B cell (primary cell): Measurements from ENCODE around the gene SCRT2. TPM values are rescaled to one million over a fixed set of nuclear protein-coding genes. Genes with fewer than 3 reads are reported as not detected.

Experiments used
- ATAC-seq: fragments of 200-7000 bp; cut with Tn5 transposase; one replicate; pipeline ENCODE4 v1.10.0; 2021; ENCODE audit warnings: low read depth, mild to moderate bottlenecking, moderate number of reproducible peaks, moderate library complexity
- CTCF ChIA-PET: fragments of 350-600 bp; sonication (Branson Sonifier 250); formaldehyde crosslinking; loops from one replicate; lab custom pipeline; 2021; ENCODE audit warnings: antibody characterized with exemption, inconsistent platforms; lab: Charles Lee
- POLR2A ChIA-PET: fragments of 350-600 bp; sonication (Branson Sonifier 250); formaldehyde crosslinking; loops from one replicate; lab custom pipeline; 2021; ENCODE audit warnings: antibody characterized with exemption; lab: Charles Lee
- DNase-seq: peaks from one replicate; pipeline ENCODE4 v3.0.0; 2013
- H2AFZ ChIP-seq: 2 replicates; pipeline ENCODE4 v1.6.1; 2012; ENCODE audit warnings: mild to moderate bottlenecking, low read depth, low read length; ENCODE audit not compliant: insufficient read depth, poor library complexity, severe bottlenecking
- H3K27ac ChIP-seq, 2 donors: 1 replicate in 1 of 2; 2 replicates in 1 of 2; pipeline ENCODE4 v1.5.1; 2012 to 2013; ENCODE audit warnings: low read length in 2 of 2, mild to moderate bottlenecking in 2 of 2, moderate library complexity in 1 of 2
- H3K27me3 ChIP-seq, 4 experiments: fragments of 200-600 bp in 1 of 4; sonication (generic) in 1 of 4; replicated peaks in 1 of 4; 1 replicate in 2 of 4; 2 replicates in 2 of 4; pipeline versions ENCODE4 v1.6.1 to v1.7.0; 2013 to 2016; ENCODE audit warnings: low read length in 3 of 4, mild to moderate bottlenecking in 2 of 4, mixed read lengths in 1 of 4, moderate library complexity in 1 of 4; ENCODE audit not compliant: insufficient read depth in 4 of 4, control insufficient read depth in 3 of 4; ENCODE audit errors: control extremely low read depth in 1 of 4
- H3K36me3 ChIP-seq, 2 experiments: replicated peaks in 1 of 2; 1 replicate in 1 of 2; 2 replicates in 1 of 2; pipeline versions ENCODE4 v1.6.1 to v1.7.1; 2013; ENCODE audit warnings: low read length in 1 of 2; ENCODE audit not compliant: insufficient read depth in 2 of 2, control insufficient read depth in 1 of 2; ENCODE audit errors: control extremely low read depth in 1 of 2, extremely low read depth in 1 of 2
- H3K4me1 ChIP-seq, 2 donors: fragments of 200-600 bp in 1 of 2; sonication (generic) in 1 of 2; 1 replicate in 1 of 2; 2 replicates in 1 of 2; pipeline versions ENCODE4 v1.5.1 to v1.6.1; 2013 to 2017; ENCODE audit warnings: low read length in 2 of 2; ENCODE audit not compliant: control insufficient read depth in 2 of 2, insufficient read depth in 2 of 2
- H3K4me2 ChIP-seq: replicated peaks from 2 replicates; pipeline ENCODE3; 2012; ENCODE audit warnings: mild to moderate bottlenecking, low read depth, low read length; ENCODE audit not compliant: poor library complexity, severe bottlenecking
- H3K4me3 ChIP-seq, 5 experiments: fragments of 200-600 bp in 1 of 5; sonication (generic) in 1 of 5; 1 replicate in 3 of 5; 2 replicates in 2 of 5; pipeline versions ENCODE4 v1.5.1 to v1.7.0; 2011 to 2016; ENCODE audit warnings: low read length in 4 of 5, mild to moderate bottlenecking in 4 of 5, low read depth in 2 of 5, control low read depth in 1 of 5, moderate library complexity in 1 of 5; ENCODE audit not compliant: insufficient read depth in 1 of 5; ENCODE audit errors: control extremely low read depth in 1 of 5, extremely low read depth in 1 of 5
- H3K79me2 ChIP-seq: fragments of 200-600 bp; sonication (generic); one replicate; pipeline ENCODE4 v1.6.0; 2016; ENCODE audit warnings: low read length; ENCODE audit not compliant: control insufficient read depth, insufficient read depth
- H3K9ac ChIP-seq: fragments of 200-600 bp; sonication (generic); 2 replicates; pipeline ENCODE4 v1.6.1; 2017; ENCODE audit warnings: mild to moderate bottlenecking, low read length, moderate library complexity
- H3K9me3 ChIP-seq, 3 donors: one replicate each; pipeline versions ENCODE4 v1.6.1 to v1.7.1; 2013; ENCODE audit warnings: low read length in 2 of 3; ENCODE audit not compliant: control insufficient read depth in 2 of 3, insufficient read depth in 1 of 3; ENCODE audit errors: control extremely low read depth in 1 of 3
- H4K20me1 ChIP-seq: 2 replicates; pipeline ENCODE4 v1.6.0; 2012; ENCODE audit warnings: mild to moderate bottlenecking, low read length; ENCODE audit not compliant: insufficient read depth, control insufficient read depth, poor library complexity, severe bottlenecking
- H3K27ac Mint-ChIP-seq: one replicate; pipeline ENCODE4 v1.8.0; 2021; ENCODE audit warnings: mixed read lengths
- H3K27me3 Mint-ChIP-seq: one replicate; pipeline ENCODE4 v1.8.0; 2021; ENCODE audit warnings: mixed read lengths
- H3K4me1 Mint-ChIP-seq: one replicate; pipeline ENCODE4 v1.8.0; 2021; ENCODE audit warnings: mixed read lengths
- H3K4me3 Mint-ChIP-seq: one replicate; pipeline ENCODE4 v1.8.0; 2021; ENCODE audit warnings: mixed read lengths
- H3K9me3 Mint-ChIP-seq: one replicate; pipeline ENCODE4 v1.8.0; 2022; ENCODE audit warnings: mixed read lengths; ENCODE audit not compliant: insufficient read depth
- EZH2 ChIP-seq: IDR thresholded peaks from 2 replicates; pipeline ENCODE4 v1.6.1; 2012; ENCODE audit warnings: borderline replicate concordance, low read depth, mild to moderate bottlenecking, moderate library complexity, low read length; ENCODE audit not compliant: insufficient read depth, poor library complexity, severe bottlenecking
- WGBS: methylation state at CpG from one replicate; pipeline ENCODE4 v1.1.5; 2013; ENCODE audit warnings: missing lambda C conversion rate; ENCODE audit not compliant: insufficient coverage; 5-methylcytosine and 5-hydroxymethylcytosine counted together
- intact Hi-C: fragments of 100-400 bp; cut with micrococcal nuclease; formaldehyde crosslinking; loops from one replicate; pipeline ENCODE4 v1.10.0; 2022
- polyA plus RNA-seq: library from polyadenylated mRNA; depleted of rRNA; stranded (reverse); fragments of >200 nt; gene quantifications from 2 replicates; pipeline ENCODE4 v1.2.3, GENCODE V29; 2012
- total RNA-seq, 2 donors: library from RNA; stranded (reverse); fragments of 120-200 nt in 1 of 2; gene quantifications; 1 replicate in 1 of 2; 2 replicates in 1 of 2; pipeline versions ENCODE4 v1.2.3 to v1.2.4, GENCODE V29; 2013 to 2022
- TF ChIP-seq, protein P1 (sequence below): fragments of 200-600 bp; IDR thresholded peaks from one replicate; pipeline ENCODE4 v1.8.0; 2022; ENCODE audit warnings: antibody characterized with exemption, mild to moderate bottlenecking

SCRT2 gene
- total and polyA plus RNA-seq, 2 donors (not counting 1 experiment from before 2014, with no cell fraction given): not detected

DNA sequence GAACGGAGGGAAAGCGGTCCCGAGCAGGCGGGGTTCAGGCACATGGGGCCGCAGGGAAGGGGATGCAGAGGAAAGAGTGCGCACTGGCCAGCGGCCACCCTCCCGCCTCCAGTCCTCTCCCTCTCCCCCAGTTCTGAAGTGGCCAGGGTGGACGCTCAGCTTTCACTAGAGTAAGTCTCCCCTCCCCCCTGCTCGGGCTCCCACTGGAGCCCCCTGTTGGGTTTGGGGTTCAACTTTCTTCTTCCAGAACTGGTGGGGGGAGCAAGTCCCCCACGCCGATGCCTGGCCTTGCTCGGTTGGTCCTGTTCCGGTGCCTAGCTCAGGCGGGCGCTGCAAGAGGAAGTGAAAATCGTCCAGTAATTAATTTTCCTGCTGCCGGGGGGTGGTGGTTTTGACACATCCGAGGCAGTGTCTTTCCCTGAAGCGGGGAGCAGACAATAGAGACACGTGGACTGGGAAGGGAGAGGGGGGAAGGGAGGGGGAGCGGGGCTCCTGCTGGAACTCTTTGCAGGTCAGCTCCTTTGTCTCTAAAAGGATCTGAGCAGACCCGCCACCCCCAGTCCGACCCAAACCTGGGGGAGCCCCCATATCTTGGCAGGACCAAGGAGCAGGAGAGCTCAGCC, 824 bp upstream of the SCRT2 start:
- no peaks in the 10 kb centered on the region for H3K9me3 Mint-ChIP-seq
- ATAC-seq (no peak), DNase-seq (peak; percentile 30)
- Histone ChIP-seq H3K4me3 (no peak overlapping the region), H3K9me3 (peaks cover 0 to 6% (median 0%) of the 10 kb centered on the region in 3 donors), H2AFZ (no peak overlapping the region), H3K27me3 (peaks cover 0 to 68% (median 35%) of the 10 kb centered on the region in 4 experiments), H3K4me2 (peak overlapping the region; percentile 41), H3K36me3 (no peaks in the 10 kb centered on the region), H3K4me1 (peaks cover 16 to 20% of the 10 kb centered on the region in 2 donors), H3K27ac (no peak overlapping the region), H4K20me1 (no peaks in the 10 kb centered on the region), H3K9ac (no peak overlapping the region), H3K79me2 (no peaks in the 10 kb centered on the region)
- 3% methylated on average over 13 of the region's 24 CpGs for WGBS
- H3K4me3 Mint-ChIP-seq: peak overlapping the region; percentile 38
- ChIA-PET POLR2A (interaction anchor here (0.7 kb wide), 1 partner anchor 24 kb away, joined by 7 read pairs; no protein-coding TSS in a partner anchor), CTCF (interaction anchor here (0.5 to 0.7 kb wide), 3 partner anchors 16 to 277 kb away, joined by 3 to 5 read pairs (median 5); no protein-coding TSS in a partner anchor)
- no peak for TF ChIP-seq EZH2
- intact Hi-C loops: no loop called here
- no peak overlapping the region for H3K27ac Mint-ChIP-seq
- H3K4me1 Mint-ChIP-seq: peaks cover 19% of the 10 kb centered on the region
- peaks cover 75% of the 10 kb centered on the region for H3K27me3 Mint-ChIP-seq

DNA sequence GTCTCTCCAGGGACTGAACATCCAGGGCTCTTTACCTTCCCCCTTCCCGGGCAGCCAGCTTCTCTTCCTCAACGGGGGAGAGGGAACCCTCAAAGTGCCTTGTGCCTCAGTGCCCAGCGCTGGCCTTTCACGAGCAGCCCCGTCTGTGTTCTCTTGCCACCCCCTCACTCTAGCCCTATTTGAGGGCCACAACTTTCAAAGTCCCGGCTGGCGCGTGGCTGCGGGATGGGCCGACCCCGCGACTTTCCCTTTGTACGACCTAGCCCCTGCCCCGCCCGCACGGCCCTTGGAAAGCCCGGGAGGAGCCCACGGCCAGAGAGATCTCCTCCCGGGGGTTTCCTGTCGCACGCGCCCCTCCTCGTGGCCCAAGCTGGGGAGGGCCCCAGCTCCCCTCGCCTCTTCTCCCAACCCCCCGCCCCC, 559 bp downstream of the SCRT2 start:
- POLR2A ChIA-PET: no interaction called here
- no peaks in the 10 kb centered on the region for H3K36me3 ChIP-seq
- intact Hi-C loops: no loop called here
- WGBS: 6% methylated on average over 19 of the region's 25 CpGs
- DNase-seq (no peak), ATAC-seq (no peak)
- Mint-ChIP-seq H3K27ac (no peak overlapping the region), H3K4me1 (peaks cover 19% of the 10 kb centered on the region), H3K27me3 (peaks cover 79% of the 10 kb centered on the region), H3K4me3 (no peak overlapping the region), H3K9me3 (no peaks in the 10 kb centered on the region)
- TF ChIP-seq, protein P1, sequence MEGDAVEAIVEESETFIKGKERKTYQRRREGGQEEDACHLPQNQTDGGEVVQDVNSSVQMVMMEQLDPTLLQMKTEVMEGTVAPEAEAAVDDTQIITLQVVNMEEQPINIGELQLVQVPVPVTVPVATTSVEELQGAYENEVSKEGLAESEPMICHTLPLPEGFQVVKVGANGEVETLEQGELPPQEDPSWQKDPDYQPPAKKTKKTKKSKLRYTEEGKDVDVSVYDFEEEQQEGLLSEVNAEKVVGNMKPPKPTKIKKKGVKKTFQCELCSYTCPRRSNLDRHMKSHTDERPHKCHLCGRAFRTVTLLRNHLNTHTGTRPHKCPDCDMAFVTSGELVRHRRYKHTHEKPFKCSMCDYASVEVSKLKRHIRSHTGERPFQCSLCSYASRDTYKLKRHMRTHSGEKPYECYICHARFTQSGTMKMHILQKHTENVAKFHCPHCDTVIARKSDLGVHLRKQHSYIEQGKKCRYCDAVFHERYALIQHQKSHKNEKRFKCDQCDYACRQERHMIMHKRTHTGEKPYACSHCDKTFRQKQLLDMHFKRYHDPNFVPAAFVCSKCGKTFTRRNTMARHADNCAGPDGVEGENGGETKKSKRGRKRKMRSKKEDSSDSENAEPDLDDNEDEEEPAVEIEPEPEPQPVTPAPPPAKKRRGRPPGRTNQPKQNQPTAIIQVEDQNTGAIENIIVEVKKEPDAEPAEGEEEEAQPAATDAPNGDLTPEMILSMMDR: no peak
- no peak for TF ChIP-seq EZH2
- H3K4me2 ChIP-seq: peak overlapping the region; percentile 41
- CTCF ChIA-PET: no interaction called here
- peaks cover 16 to 20% of the 10 kb centered on the region in 2 donors for H3K4me1 ChIP-seq
- H3K27ac ChIP-seq: no peak overlapping the region
- H3K79me2 ChIP-seq: no peaks in the 10 kb centered on the region
- no peak overlapping the region for H2AFZ ChIP-seq
- no peak overlapping the region for H3K9ac ChIP-seq
- peaks cover 0 to 77% (median 37%) of the 10 kb centered on the region in 4 experiments for H3K27me3 ChIP-seq
- H3K4me3 ChIP-seq: no peak overlapping the region
- no peaks in the 10 kb centered on the region for H4K20me1 ChIP-seq
- peaks cover 0 to 6% (median 0%) of the 10 kb centered on the region in 3 donors for H3K9me3 ChIP-seq
